HG03432 (cell line): ENCODE results near the gene ZNF536.

Experiments
- ATAC-seq: cut with Tn5 transposase; IDR thresholded peaks from one replicate; pipeline ENCODE4 v1.9.1; 2021; ENCODE audit warnings: mild to moderate bottlenecking, moderate library complexity; ENCODE audit not compliant: unreplicated experiment

ZNF536 gene

DNA sequence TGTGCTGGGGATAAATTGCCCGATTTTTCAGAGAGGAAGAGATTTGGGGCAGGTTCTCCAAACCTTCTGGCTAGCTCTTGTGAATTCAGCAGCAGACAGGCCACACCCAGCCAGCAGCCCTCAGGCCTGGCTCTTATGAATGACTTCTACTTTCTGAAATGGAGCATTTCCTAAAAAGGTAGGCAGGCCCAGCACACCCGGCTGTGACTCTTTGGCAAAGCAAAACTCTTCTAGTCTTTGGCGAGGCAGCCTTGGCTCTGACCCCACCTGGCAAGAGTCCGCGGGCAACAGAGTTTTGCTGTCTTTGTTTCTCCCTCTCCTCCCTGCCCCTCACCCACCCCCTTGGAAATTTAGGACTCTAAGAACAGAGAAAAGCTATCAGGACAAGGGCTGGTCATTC, 221.2 kb downstream of the ZNF536 start:
- no peak for ATAC-seq

DNA sequence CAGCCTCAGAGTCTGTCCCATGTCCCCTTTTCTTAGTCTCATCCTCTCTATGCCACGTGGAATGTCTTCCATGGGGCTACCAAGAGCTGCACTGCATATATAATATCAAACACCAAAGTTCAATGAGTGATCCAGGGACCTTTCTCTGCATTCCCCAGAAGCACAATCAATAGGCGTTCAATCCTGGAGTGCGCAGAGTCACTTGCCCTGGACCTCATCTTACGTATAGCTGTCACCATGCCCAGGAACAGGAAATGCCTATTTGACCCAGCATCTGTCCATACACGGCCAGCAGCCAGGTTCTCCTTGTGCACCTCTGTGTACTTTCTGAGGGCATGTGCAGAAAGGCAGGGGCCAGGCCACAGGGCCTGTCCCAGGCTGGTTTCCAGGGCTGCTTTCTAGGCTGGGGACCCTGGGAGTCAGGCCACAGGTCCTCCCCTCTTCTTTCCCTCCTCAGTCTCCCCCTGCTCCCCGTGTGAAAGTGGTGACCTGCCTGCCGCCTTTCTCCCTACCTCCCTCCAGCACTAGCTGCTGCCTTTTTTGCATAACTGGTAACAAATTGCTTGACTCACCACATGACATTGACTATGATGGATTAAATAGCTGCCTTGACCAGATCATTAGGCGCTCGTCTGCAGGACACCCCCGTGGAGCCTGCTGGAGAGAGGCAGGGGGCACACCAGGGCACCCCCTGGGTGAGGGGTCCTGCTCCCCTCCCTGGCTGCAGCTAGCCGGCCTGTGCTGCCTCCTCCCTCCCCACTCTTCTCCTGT, 222.0 kb downstream of the ZNF536 start:
- ATAC-seq: no peak

DNA sequence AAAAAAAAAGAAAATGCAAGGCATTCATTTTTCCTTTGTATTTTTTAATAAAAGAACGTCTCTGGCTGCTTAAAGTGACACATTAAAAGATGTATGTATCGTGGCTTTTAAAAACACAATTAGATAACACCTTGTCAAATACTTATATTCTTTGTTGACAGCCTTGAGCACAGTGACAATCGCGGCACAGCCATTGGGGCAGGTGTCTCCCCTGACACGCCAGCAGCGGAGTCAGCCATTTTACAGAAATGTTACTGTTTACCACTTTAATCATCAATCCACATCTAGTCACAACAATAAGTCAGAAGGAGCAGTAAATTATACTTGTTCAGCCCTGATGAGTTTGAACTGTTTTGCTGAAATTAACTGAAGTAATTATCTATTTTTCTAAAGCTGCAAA, 224.1 kb downstream of the ZNF536 start:
- ATAC-seq: no peak

DNA sequence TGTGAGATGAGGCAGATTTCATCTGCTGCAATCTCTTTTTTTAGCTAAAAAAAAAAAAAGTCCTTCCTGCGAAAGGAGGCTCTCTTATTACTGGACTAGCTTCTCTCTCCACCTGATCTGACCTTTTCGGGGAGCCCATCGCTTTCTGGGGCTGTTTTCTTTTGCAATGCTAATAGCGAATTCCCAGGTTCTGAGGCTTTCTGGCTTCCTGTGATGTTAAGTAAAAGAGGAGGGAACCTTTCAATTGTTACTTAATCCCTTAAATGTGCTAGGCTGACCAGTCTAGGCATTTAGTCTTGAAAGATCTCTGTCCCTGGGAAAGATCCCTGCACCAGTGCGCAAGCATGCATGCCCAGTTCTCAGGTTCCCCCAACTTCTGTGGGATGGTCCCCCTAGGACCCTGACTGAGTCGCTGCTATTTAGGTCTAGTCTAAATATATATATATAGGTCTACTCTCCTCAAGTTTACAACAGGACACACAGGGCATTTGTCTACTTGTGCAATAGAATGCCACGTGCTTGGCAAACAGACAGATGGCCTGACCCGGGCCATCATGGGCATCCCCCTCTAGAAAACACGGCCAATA, 224.7 kb downstream of the ZNF536 start:
- no peak for ATAC-seq

DNA sequence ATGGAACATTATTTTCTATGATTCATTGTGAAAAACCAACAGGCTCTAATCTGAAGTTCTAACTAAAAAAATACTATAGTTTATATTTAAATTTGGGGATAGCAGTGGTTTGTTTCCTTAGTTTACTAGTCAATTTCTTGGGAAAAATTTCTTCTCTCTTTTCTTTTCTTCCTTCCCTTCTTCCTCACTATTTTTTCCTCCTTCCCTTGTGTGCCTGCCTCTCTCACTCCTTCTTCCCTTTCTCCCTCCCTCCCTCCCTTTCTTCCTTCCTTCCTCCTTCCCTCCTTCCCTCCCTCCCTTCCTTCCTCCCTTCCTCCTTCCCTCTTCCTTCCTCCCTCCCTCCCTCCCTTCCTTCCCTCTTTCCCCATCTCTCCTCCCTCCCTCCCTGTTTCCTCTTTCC, 226.5 kb downstream of the ZNF536 start:
- no peak for ATAC-seq

DNA sequence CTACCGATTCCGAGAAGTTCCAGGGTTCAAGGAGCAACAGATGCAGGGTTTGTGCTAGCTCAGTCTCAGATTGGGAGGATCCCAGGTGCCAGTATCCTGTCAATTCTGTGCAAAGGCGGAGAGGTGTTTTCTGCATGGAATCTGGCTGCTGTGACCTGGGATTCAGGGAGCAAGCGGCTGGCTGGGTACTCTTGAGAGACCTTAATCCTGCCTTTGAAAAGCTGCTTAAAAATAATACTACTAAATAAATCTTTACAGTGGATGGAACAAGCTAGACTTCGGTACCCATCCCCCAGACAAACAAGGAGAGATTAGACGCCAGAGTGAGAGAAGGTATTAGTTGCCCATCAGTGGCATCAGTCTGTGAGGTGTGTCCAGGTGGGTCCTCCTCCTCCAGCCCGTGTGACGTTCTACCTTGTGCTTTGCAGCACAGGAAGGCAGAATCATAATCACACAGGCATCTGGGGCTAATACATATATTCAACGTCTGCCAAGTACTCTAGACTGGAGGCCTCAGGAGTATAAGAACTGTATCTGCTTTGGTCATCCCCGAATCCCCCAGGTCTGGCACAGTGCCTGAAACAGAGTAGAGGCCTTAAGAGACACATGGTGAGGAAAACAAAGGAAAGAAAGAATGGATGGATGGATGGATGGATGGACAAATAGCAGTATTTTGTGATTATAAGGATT, 230.6 kb downstream of the ZNF536 start:
- no peak for ATAC-seq

DNA sequence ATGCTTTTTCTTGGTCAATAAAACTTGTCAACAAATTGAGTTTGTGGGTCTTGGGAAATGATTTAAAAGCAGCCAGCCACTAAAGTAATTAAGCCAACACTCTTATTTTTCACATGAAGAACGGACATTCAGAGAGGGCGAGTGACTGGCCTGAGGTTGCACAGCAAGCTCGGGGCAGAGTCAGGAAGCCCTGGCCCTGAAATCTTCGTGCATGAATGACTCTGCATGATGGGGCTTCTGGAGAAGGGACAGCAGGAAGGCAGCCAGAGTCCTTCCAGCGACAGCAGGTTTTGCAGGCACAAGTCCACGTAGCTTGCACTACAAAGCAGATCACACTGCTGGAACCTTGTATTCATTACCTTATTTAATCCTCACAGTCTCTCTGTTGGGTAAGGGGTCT, 232.5 kb downstream of the ZNF536 start:
- no peak for ATAC-seq

DNA sequence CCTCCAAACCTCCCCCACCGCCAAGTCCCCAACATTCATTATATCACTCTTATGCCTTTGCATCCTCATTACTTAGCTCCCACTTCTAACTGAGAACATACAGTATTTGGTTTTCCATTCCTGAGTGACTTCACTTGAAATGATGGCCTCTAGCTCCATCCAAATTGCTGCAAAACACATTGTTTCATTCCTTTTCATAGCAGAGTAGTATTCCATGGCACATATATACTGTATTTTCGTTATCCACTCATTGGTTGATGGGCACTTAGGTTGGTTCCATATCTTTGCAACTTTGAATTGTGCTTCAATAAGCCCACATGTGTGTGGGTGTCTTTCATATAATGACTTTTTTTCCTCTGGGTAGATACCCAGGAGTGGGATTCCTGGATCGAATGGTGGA, 233.1 kb downstream of the ZNF536 start:
- ATAC-seq: no peak

DNA sequence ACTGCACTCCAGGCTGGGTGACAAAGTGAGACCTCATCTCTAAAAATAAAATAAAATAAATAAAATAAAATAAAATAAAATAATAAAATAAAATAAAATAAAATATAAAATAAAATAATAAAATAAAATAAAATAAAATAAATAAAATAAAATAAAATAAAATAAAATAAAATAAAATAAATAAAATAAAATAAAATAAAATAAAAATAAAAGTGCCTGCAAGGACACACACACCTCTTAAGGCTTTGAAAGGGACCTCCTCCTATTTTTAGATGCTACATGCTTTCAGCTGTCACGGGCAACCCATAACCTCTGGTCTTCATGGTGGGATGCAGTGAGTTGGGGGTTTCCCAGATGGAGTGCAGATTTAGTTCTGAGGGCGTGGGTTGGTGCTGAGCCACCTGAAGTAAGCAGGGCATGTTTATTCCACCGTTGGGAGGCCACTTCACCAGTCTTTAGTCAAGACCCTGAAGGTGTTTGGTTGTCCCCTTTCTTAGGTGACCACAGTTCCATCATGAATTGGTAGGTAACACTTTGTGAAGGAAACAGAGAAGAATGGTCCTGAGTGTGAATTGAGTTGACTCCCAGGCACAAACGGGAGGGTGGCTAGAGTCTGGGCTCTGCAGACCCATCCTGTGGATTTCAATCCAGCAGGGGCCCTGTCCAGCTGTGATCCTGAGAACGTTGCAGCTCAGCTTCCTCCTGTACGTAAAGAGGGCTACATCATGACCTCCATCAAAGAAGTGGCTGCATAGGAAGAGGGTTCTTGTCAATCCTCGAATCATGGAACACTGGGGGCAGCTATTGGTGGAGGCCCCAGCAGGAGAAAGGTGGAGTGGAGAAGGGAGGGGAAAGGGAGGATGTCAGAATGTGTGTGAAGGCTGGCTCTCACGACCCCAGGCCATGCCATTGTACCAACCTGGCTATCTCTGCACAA, 234.2 kb downstream of the ZNF536 start:
- no peak for ATAC-seq
